Astrocyte of the hippocampus (primary cell): ENCODE results near the gene L2HGDH.
"Not testable (repeated sequence)": the region's sequence is repeated elsewhere in the genome, so short reads cannot be mapped to it uniquely, and the experiment has no call there.

Experiments used
- DNase-seq: peaks from one replicate; pipeline ENCODE4 v3.0.0; 2011; ENCODE audit warnings: low read depth, low spot score

Gene L2HGDH

DNA sequence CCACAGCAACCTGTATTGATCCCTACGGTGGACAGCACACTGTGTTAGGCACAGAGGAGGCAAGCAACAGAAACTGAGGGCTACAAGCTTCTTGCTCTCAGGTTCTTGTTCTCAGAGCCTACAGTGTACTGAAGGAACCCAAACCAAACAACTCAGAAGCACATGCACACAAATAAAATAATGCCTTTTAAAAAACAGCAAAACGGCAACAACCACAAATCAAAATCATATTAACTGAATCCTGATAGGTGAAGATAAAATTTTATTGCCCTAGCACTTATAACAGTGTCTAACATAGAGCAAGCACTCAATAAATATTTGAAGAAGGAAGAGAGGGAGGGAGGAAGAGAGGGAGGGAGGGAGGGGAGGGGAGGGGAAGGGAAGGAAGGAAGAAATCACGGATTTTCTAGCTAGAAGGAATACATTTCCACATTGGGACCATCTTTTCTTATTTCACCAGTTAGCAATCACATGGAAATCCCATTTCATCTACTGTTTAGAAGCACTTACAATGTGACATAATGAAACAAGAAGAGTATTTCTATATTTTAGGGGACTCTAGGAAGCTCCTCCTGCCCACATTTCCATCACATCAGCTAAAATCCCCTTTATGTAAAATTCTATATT lies 27.3 kb upstream of the L2HGDH start:
- DNase-seq = no peak

DNA sequence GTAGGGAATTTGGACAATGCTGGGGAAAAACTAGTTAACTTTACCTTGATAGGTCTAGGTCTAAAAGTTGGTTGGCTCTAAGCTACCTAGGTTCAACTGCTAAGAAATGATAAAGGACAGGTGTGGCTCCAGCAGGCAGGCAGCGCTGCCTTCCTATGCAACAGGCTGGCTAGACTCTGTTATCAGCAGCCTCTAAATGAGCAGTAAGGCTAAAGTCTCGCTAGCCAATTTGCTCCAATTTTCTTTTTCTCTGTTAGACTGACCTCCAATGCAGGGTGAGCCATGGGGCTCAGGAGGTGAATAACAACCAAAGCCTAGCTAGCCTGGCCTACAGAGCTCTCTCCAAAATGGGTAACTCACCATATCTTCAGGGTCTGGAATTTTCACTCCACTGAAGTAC lies 26.6 kb upstream of the L2HGDH start:
- DNase-seq = no peak

DNA sequence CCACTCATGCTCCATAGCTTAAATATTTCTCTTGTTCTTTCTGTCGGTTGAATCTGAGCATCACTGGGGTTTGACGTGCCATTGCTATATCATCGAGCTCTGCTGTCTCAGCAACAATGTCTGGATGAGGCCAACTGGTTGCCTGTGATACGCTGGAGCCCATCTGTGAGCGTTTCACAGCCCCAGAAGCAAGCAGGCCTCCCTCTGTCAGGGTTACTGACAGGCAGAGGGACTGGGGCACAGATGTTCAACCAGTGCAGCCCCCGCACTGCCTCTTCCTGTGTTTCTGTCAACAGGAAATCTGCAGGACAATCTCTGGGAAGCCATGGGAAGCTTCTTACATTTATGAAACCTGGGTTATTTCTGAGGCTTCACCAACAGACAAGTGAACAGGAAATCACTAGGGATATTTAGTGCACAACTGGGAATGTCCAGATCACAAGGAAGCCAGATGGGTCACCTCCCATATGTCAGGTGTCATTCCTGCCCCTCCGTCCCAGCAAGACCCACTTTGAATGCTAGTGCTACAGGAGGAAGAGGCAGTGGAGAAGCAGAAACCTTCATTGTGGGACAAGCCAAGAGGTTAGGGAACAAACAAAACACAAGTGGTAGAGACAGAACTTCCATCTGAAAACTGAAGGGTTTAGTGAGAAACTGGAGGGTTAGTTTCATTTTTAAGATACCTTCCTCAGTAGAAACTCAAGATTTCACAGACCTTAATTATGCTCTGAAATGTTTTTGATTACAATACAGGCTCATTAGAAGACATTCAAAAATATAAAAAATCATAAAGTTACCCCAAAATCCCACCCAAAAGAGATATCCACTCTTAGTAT lies 24.2 kb upstream of the L2HGDH start:
- no peak for DNase-seq

DNA sequence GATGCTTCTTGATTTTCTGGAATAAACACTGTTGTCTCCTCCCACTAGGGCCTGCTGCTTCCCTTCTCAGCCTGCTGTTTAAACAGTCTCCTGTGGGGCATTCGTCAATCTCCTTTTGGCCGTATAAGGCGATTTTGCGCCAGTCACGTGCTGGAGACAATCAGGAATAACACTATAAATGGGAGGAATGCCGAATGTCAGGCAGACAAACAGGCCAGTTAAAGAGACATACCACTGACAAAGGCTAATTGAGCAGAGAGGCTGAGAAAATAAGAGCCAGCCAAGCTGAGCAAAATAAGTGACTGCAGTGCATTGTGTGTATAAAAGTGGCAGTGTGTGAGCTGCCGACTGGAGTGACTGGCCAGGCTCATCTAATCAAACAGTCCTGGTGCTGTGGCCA lies 23.4 kb upstream of the L2HGDH start:
- DNase-seq = peak; percentile 86

DNA sequence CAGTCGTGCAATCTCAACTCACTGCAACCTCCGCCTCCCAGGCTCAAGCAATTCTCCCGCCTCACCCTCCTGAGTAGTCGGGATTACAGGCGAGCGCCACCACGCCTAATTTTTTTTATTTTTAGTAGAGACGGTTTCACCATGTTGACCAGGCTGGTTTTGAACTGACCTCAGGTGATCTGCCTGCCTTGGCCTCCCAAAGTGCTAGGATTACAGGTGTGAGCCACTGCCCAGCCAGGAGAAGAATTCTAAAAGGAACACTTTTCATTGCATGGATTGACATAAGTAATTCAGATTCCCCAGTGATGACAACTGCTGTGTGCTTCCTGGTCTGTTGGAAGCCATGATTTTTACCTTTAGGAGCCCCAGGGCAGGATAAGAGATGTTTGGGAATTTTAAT lies 22.2 kb upstream of the L2HGDH start:
- no peak for DNase-seq

DNA sequence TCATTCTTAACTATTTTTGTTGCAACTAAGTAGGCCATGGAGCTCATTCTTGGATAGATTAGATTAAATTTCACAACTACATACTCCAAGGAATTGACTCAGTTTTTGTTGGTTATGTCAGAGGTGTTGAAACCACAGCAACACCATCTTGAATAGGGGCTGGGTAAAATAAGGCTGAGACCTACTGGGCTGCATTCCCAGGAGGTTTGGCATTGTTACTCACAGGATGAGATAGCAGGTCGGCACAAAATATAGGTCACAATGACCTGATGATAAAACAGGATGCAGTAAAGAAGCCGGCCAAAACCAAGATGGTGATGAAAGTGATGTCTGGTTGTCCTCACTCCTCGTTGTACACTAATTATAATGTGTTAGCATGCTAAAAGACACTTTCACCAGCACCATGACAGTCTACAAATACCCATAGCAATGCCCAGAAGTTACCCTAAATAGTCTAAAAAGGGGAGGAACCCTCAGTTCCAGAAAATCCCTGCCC lies 21.0 kb upstream of the L2HGDH start:
- peak; percentile 56 for DNase-seq

DNA sequence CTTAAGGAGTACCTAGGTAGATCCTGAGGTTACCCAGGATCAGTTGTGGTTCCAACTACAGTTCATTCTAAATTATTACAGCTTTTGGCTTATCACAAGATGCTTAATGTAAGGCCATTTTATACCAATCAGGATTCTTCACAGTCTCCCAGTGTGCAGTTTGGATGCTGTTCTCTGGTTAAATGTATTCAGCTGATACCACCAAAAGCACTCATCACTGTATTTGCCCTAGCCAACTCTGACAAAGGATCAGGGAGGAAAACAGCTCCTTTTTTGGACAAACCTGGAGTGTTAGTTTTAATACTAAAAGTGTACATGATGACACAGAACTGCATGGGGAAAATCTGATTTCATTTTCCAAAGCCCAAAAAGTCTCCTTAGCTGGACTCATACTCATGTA lies 19.6 kb upstream of the L2HGDH start:
- no peak for DNase-seq

DNA sequence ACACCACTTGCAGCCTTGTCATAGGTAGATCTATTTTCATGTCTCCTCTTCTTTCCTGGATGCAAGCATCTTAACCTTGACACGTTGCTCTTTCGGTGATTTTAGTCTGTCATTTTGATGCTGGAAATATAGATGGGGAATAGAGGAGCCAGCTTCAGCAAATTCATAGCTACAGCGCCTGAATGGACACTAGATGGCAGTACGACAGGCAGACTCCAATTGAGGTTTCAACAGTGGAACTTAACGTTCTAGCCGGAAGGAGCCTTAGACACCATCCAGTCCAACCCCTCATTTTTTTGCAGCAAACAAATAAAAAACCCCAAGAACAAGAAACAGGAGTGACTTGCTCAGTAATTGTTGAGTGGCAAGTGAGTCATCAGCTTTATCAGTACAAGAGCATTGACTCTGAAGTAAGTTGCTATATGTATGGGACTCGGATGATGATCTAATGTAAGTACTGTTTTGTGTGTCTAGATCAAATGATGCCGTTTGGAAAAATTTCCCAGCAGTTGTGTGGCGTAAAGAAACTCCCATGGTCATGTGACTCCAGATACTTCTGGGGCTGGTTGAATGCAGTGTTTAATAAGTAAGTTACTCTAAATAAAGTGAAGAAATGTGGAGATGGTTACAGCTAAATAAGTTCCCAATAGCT lies 9.1 kb upstream of the L2HGDH start:
- peak; percentile 92 for DNase-seq

DNA sequence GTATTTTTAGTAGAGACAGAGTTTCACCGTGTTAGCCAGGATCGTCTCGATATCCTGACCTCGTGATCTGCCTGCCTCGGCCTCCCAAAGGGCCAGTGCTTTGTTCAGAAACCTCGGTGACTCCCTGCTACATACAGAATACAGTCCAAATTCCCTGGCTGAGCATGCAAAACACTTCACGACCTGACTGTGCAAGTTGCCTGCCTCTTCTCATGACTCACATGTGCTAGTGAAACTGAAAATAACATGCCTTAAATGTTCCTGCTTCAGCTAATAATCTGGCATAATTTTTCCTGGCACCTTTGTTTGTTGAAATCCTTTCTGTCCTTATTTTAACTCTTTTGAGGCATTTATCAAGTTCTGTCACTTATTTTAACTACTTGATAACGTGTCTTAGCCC lies 8.3 kb upstream of the L2HGDH start:
- DNase-seq = peak; percentile 56

DNA sequence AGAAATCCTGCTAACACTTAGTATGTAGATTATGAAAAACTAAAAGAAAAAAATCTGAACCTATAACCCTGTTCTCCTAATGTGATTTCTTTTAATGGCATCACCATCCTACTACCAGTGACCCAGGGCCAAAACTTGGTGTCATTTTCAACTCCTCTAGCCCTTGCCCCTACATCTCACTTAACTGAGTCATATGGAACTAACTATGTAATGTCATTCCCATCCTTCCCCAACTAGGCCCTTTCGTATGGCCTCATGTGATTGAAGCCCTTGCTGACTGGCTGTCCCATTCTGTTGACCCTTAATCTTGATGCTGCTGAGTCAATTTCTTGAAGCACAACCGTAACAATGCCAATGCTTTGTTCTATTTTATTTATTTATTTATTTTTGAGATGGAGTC lies 7.7 kb upstream of the L2HGDH start:
- no peak for DNase-seq

DNA sequence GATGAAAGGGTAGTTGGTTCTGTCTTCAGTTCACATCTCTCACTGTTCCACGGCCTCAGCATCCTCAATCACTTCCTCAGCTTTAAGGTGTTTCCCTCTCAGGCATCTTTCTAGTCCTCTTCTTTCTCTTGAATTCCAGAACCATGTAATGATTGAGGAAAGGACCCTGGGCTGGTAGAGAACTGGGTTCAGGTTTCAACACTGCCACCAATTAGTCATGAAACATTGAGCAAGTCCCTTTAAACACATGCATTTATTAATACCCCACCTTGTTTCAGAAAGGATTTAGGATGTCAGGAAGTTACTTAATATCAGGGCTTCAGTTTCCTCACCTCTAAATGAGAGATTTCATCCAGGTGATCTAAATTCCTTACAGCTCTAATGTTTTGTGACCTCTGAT lies 7.3 kb upstream of the L2HGDH start:
- DNase-seq = no peak

DNA sequence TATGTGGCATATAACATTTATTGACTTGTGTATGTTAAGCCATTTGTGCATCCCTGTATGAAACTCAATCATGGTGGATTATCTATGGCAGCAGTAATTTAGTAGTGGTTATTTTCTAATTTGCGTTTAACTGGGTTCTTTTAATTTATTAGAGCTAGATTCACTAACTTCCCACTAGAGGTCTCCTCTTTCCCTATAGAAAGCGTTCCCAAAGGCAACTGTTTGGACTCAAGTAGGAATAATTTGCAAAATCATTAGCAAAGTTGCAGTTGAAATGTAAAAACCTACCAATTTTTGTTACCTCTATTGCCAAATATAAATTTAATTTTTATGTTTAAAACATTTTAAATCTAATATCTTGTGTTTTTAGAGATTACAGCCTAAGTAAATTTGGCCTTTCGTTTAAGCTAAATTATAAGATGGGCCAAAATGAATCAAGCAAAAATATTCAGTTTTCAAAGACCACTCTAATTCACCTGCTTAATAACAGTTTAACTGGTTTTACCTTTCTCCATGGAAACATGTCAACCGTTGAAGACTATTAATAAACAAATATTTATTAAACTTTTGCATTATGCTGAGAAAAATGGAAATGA lies 6.1 kb upstream of the L2HGDH start:
- DNase-seq = peak; percentile 49

DNA sequence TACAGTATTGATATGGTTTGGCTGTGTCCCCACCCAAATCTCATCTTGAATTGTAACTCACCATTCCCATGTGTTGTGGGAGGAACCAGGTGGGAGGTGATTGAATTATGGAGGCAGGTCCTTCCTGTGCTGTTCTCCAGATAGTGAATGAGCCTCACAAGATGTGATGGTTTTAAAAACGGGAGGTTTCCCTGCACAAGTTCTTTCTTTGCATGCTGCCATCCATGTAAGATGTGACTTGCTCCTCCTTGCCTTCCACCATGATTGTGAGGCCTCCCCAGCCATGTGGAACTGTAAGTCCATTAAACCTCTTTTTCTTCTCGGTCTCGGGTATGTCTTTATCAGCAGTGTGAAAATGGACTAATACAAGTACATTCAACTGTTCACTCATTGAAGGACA lies 2.1 kb upstream of the L2HGDH start:
- not testable (repeated sequence) for DNase-seq

DNA sequence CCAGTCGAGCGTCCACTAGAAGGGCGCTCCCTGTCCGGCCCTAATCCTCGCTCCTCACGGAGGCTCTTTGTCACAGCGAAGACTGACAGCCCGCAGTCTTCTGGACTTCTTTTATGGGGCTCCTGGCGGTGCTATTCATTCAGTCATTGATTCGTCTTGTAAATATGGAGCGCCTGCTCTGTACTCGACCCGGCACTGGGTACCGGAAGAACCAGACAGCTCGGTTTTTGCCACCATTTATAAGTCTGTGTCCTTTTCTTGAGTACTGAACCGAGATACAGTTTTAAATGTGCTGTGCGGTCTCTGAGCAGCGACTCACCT lies 665 bp upstream of the L2HGDH start:
- DNase-seq = no peak

DNA sequence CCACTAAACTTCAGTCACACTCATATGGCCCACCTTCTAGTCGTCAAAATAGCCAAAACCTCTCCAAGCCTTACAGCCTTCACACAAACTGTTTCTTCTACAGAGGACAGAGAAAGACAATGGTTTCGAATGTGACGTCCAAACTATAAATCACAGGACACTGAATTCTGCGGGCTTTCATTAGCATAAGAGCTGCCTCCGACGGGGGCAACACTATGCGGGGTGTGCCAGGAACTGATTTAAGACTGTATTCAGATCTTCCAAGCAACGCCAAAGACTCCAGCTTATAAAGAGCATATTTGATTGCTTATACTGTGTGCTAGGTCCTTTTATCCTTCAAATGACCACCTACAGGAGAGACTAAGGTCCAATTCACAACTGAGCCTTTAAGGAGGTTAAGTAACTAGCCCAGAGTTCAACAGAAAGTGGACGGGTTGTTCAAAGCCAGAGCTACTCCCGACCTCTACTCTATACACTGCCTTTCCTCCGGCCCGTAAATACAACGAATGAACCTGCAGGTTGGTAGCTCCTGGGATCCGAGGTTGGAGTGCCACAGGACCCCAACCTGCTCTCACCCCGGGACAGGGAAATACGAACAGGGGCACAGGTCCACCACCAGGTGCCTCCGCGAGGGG lies 575 bp downstream of the L2HGDH start:
- no peak for DNase-seq

DNA sequence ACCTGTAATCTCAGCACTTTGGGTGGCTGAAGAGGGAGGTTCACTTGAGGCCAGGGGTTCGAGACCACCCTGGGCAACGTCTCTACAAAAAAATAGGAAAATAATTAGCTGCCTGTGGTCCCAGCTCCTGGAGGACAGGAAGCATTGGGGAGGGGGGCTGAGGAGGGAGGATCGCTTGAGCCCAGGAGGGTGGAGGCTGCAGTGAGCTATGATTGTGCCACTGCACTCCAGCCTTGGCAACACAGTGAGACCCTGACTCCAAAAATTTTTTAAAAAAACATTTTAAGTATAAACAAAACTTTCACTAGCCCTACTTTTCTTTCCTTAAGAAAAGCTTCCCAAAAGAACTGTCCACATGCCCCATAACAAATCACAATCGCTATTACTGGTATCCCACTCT lies 1.6 kb downstream of the L2HGDH start:
- no peak for DNase-seq

DNA sequence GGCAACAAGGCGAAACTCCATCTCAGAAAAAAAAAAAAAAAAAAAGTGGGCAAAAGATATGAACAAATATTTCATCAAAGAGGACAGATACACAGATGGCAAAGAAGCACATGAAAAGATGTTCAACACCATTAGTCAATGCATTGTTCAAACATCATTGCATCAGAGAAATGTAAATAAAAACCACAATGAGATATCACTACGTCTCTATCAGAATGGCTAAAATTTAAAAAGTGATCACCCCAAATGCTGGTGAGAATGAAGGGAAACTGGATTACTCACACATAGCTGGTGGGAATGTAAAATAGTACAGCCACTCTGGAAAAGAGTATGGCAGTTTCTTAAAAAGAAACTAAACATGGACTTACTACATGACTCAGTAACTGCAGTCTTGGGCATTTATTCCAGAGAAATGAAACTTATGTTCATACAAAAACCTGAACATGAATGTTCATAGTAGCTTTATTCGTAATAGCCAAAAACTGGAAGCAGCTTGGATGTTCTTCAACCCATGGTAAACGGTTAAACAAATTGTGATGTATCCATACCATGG lies 3.6 kb downstream of the L2HGDH start:
- DNase-seq = no peak

DNA sequence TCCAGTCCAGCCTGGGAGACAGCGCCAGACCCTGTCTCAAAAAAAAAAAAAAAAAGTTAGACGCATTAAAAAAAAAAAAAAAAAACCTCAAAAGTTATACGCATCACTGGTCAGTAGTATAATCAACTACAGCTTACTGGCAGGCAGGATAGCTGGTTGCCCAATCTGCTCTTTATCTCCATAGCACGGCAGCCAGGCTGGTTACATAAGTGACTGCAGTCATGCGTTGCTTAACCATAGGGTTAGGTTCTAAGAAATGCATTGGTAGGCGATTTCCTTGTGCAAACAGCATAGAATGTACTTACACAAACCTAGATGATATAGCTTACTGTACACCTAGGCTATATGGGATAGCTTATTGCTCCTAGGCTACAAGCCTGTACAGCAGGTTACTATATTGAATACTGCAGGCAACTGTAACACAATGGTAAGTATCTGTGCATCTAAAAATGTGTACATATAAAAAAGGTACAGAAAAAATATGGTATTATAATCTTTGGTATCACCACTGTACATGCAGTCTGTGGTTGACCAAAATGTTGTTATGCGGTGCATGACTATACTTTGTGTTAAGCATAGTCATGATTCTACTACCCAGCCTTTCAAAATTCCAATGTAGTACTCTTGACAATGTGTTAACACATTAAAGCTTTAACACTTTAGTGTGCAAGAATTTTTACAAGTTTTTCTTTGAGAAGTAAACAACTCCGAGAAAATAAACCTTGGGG lies 8.1 kb downstream of the L2HGDH start:
- DNase-seq = peak; percentile 9

DNA sequence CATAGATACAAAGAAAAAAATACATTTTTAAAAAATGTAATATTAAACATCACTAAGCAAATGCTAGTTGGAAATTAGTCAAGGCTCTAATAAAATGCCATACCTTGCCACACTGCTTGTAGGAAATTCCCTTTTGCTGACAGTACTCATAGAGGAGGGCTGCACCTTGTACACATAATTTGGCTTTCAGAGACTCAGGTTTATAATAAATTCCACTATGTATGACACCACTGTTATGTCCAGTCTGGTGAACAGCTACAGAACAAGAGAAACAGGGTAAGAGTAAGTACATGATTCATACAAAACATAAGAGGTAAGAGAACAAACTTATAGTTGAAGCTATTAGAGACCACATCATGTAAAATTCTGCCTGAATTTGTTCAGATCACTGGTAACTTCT lies 10.1 kb downstream of the L2HGDH start:
- DNase-seq = peak; percentile 6

DNA sequence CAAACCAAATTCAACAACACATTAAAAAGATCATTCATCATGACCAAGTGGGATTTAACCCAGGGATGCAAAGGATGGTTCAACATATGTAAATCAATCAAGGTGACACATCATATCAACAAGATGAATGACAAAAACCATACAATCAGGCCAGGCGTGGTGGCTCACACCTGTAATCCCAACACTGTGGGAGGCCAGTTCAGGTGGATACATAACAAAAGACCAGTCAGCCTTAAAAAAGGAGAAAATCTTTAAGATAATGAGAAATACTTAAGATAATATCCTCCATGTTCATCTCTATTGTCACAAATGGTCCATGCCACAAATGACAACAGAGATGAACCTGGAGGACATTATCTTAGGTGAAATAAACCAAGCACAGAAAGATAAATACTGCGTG lies 12.4 kb downstream of the L2HGDH start:
- DNase-seq = no peak

DNA sequence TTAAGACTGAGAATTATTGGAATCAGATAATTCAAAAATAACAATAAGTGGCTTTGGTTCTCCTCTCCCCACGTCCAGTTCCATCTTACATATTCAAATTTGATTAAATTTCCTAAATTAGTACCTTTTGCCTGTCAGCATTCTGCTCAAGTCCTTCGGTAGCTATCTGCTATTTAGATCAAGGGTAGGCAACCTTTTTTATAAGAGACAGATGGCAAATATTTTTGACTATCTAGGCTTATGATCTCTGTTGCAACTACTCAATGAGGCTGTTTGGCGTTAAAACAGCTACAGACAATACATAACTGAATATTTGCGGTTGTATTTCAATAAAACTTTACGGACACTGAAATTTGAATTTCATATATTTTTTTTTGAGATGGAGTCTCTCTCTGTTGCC lies 21.7 kb downstream of the L2HGDH start:
- DNase-seq = no peak
